Hepatocyte (in vitro differentiated cells): ENCODE data around the gene TEX50. TPM values are rescaled to one million over a fixed set of nuclear protein-coding genes. Genes with fewer than 3 reads are reported as not detected.
"Not testable (repeated sequence)": the region's sequence is repeated elsewhere in the genome, so short reads cannot be mapped to it uniquely, and the experiment has no call there.

Experiments used
- DNase-seq: peaks from one replicate; pipeline ENCODE4 v3.0.0-alpha.2; 2016; ENCODE audit warnings: low spot score
- H2AFZ ChIP-seq: fragments of 200-600 bp; sonication (generic); 2 replicates; pipeline ENCODE4 v1.6.0; 2016; ENCODE audit warnings: antibody characterized with exemption, mild to moderate bottlenecking
- H3K27ac ChIP-seq: fragments of 200-600 bp; sonication (generic); 2 replicates; pipeline ENCODE4 v1.5.1; 2016; ENCODE audit warnings: mild to moderate bottlenecking
- H3K27me3 ChIP-seq: fragments of 200-600 bp; sonication (generic); 2 replicates; pipeline ENCODE4 v1.6.1; 2016
- H3K36me3 ChIP-seq: fragments of 200-600 bp; sonication (generic); replicated peaks from 2 replicates; pipeline ENCODE4 v1.5.1; 2016; ENCODE audit warnings: low read depth; ENCODE audit not compliant: insufficient read depth
- H3K4me1 ChIP-seq: fragments of 200-600 bp; sonication (generic); 2 replicates; pipeline ENCODE4 v1.5.1; 2016; ENCODE audit warnings: mild to moderate bottlenecking, moderate library complexity; ENCODE audit not compliant: insufficient read depth
- H3K4me2 ChIP-seq: fragments of 200-600 bp; sonication (generic); 2 replicates; pipeline ENCODE4 v1.6.0; 2016
- H3K4me3 ChIP-seq: fragments of 200-600 bp; sonication (generic); 2 replicates; pipeline ENCODE4 v1.5.1; 2016; ENCODE audit warnings: mild to moderate bottlenecking
- H3K79me2 ChIP-seq: fragments of 200-600 bp; sonication (generic); 2 replicates; pipeline ENCODE4 v1.6.0; 2017; ENCODE audit warnings: mild to moderate bottlenecking
- H3K9me2 ChIP-seq: fragments of 200-600 bp; sonication (generic); replicated peaks from 2 replicates; pipeline ENCODE4 v1.6.0; 2017; ENCODE audit warnings: mild to moderate bottlenecking; ENCODE audit not compliant: insufficient read depth
- H3K9me3 ChIP-seq: fragments of 200-600 bp; sonication (generic); 2 replicates; pipeline ENCODE4 v1.5.1; 2016; ENCODE audit warnings: low read depth, mild to moderate bottlenecking
- H4K20me1 ChIP-seq: fragments of 200-600 bp; sonication (generic); 2 replicates; pipeline ENCODE4 v1.6.0; 2016; ENCODE audit warnings: mild to moderate bottlenecking; ENCODE audit not compliant: insufficient read depth, poor library complexity, severe bottlenecking
- CTCF ChIP-seq: fragments of 200-600 bp; sonication (generic); IDR thresholded peaks from 2 replicates; pipeline ENCODE4 v1.5.1; 2016; ENCODE audit warnings: antibody characterized with exemption, mild to moderate bottlenecking; ENCODE audit not compliant: poor library complexity
- EZH2 ChIP-seq: fragments of 200-600 bp; sonication (generic); IDR thresholded peaks from 2 replicates; pipeline ENCODE4 v1.6.1; 2016; ENCODE audit warnings: antibody characterized with exemption, mild to moderate bottlenecking, borderline replicate concordance
- EZH2phosphoT487 ChIP-seq: fragments of 200-600 bp; sonication (generic); IDR thresholded peaks from one replicate; pipeline ENCODE4 v1.6.1; 2018; ENCODE audit warnings: antibody characterized with exemption, mild to moderate bottlenecking, low read depth, moderate library complexity; ENCODE audit not compliant: unreplicated experiment, severe bottlenecking
- WGBS: methylation state at CpG from one replicate; pipeline ENCODE4 v1.1.6; 2016; ENCODE audit warnings: low lambda C conversion rate; ENCODE audit errors: missing lambda C conversion rate; 5-methylcytosine and 5-hydroxymethylcytosine counted together
- polyA plus RNA-seq: library from polyadenylated mRNA; unstranded; fragments of >200 nt; fragmentation: Nextera tagmentation; extraction: Ambion mirVana; gene quantifications from 2 replicates; pipeline ENCODE4 v1.2.1, GENCODE V29; 2016
- total RNA-seq: library from RNA; depleted of rRNA; stranded (reverse); fragments of >200 nt; gene quantifications from 2 replicates; pipeline ENCODE4 v1.2.3, GENCODE V29; 2014

The TEX50 gene
- total and polyA plus RNA-seq, 2 experiments from 2014 or later, result not detected

DNA sequence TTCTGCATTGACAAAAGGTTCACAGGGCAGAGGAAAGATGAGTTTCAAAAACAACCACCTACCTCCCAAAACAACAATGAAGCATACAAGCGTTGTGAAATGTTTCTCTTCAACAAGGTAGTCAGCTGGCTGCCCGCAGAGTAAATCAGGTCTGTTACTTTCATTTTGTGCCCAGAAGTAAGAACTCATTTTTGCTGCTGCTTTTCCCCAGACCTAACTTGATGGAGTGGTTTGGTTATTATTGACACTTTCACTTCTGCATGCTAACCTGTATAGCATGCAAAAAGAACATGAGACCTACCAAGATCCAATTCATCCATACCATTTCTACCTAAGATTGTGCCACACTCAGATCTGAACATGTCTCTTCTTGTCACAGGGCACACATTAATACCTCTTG is 33.5 kb upstream of the TEX50 start:
- Histone ChIP-seq H3K4me1 (no peaks in the 10 kb centered on the region), H3K4me3 (no peak overlapping the region), H3K4me2 (no peak overlapping the region), H4K20me1 (no peaks in the 10 kb centered on the region), H3K9me2 (no peaks in the 10 kb centered on the region), H3K9me3 (no peaks in the 10 kb centered on the region), H2AFZ (no peak overlapping the region), H3K27me3 (no peaks in the 10 kb centered on the region), H3K27ac (no peak overlapping the region), H3K79me2 (no peaks in the 10 kb centered on the region), H3K36me3 (no peaks in the 10 kb centered on the region)
- TF ChIP-seq EZH2 (no peak), CTCF (no peak), EZH2phosphoT487 (no peak)
- no peak for DNase-seq
- 95% methylated on average over 2 of the region's 2 CpGs for WGBS

DNA sequence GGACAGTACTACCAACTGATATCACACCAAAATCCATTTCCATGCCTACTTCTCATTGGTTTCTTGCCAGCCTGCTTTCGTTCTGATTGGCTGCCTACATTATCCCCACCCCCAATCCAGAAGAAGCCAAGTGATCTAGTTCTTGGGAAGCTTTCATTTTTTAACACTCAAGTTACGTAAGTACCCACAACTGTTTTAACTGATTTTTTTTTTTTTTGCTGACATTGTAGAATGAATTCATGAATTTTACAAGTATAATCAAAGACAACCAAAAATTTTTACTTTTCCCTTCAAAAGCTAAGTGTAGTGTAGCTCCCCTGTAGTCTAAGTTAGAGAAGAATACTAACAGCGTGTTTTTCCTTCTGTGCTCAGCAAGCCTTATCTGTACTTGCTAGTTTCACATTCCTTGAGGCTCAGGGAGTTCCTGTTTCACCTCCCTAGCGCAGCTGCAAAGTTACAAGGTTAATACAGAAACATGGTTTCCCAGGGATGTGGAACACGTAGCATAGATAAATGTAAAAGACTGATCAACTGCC is 32.0 kb upstream of the TEX50 start, which contains the start of gene SLC9C2:
Gene SLC9C2 (minus strand): TSS at position 17 of the 536 bp plus-strand sequence. CDS start 1,296 bp downstream, outside the sequence.
- Histone ChIP-seq H4K20me1 (no peaks in the 10 kb centered on the region), H3K27ac (peak within 1 kb of the TSS; percentile 82), H3K4me3 (peak within 1 kb of the TSS; percentile 5), H3K4me2 (peak within 1 kb of the TSS; percentile 69), H3K27me3 (no peaks in the 10 kb centered on the region), H3K4me1 (no peaks in the 10 kb centered on the region), H3K9me2 (no peaks in the 10 kb centered on the region), H2AFZ (peak within 1 kb of the TSS; percentile 65), H3K79me2 (no peaks in the 10 kb centered on the region), H3K9me3 (no peaks in the 10 kb centered on the region), H3K36me3 (no peaks in the 10 kb centered on the region)
- no peak for TF ChIP-seq EZH2
- TF ChIP-seq EZH2phosphoT487, result no peak
- no peak for TF ChIP-seq CTCF
- WGBS, result 31% methylated on average over 5 of the region's 5 CpGs
- DNase-seq, result peak; percentile 50

DNA sequence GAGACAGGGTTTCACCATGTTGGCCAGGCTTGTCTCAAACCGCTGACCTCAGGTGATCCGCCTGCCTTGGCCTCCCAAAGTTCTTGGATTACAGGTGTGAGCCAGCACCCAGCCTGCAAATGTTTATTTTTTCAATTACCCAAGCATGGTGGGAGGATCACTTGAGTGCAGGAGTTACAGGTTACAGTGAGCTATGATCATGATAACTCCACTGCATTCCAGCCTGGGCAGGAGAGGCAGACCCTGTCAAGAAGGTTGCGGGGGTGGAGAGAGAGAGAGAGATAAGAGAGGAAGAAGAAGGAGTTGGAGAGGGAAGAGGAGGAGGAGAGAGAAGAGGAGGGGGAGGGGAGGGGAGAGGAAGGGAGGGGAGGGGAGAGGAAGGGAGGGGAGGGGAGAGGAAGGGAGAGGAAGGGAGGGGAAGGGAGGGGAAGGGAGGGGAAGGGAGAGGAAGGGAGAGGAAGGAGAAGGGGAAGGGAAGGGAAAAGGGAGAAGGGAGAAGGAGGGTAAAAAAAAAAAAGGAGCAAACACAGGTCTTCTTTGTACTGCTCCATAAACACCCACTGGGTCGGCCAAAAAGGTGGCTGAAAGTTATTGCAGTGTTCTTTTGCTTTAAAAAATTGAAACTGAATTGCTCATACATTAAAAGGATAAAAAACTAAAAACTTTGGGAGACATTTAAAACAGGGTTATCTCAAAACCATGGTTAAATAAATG is 26.5 kb upstream of the TEX50 start:
- TF ChIP-seq EZH2phosphoT487, result no peak
- no peaks in the 10 kb centered on the region for H3K79me2 ChIP-seq
- no peaks in the 10 kb centered on the region for H3K4me1 ChIP-seq
- no peaks in the 10 kb centered on the region for H4K20me1 ChIP-seq
- no peak overlapping the region for H3K27ac ChIP-seq
- no peaks in the 10 kb centered on the region for H3K27me3 ChIP-seq
- no peaks in the 10 kb centered on the region for H3K36me3 ChIP-seq
- no peak overlapping the region for H2AFZ ChIP-seq
- H3K9me3 ChIP-seq, result no peaks in the 10 kb centered on the region
- no peak for DNase-seq
- no peaks in the 10 kb centered on the region for H3K9me2 ChIP-seq
- no peak overlapping the region for H3K4me2 ChIP-seq
- no peak overlapping the region for H3K4me3 ChIP-seq
- WGBS, result 92% methylated on average over 4 of the region's 4 CpGs

DNA sequence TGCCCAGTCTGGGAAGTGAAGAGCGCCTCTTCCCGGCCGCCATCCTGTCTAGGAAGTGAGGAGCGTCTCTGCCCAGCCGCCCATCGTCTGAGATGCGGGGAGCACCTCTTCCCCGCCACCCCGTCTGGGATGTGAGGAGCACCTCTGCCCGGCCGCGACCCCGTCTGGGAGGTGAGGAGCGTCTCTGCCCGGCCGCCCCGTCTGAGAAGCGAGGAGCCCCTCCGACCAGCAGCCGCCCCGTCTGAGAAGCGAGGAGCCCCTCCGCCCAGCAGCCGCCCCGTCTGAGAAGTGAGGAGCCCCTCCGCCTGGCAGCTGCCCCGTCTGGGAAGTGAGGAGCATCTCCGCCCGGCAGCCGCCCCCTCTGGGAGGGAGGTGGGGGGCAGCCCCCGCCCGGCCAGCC is 22.1 kb upstream of the TEX50 start:
- not testable (repeated sequence) for H3K9me2 ChIP-seq, H4K20me1 ChIP-seq, H3K27ac ChIP-seq, H2AFZ ChIP-seq, H3K4me3 ChIP-seq, DNase-seq, H3K27me3 ChIP-seq, H3K4me1 ChIP-seq, H3K79me2 ChIP-seq, H3K36me3 ChIP-seq, H3K9me3 ChIP-seq, H3K4me2 ChIP-seq
- WGBS, result 100% methylated on average over 2 of the region's 32 CpGs
